SK-N-MC (cell line): Measurements from ENCODE around the gene CNIH2.

ENCODE experiments used
- EZH2 ChIP-seq: fragments of 200-600 bp; sonication (generic); IDR thresholded peaks from one replicate; pipeline ENCODE4 v1.6.1; 2017; ENCODE audit warnings: antibody characterized with exemption
- FOXP2 ChIP-seq: optimal IDR thresholded peaks from 2 replicates; pipeline ENCODE3; 2011; ENCODE audit warnings: mild to moderate bottlenecking, moderate library complexity; ENCODE audit not compliant: insufficient read depth; ENCODE audit errors: extremely low read length, control extremely low read depth
- POLR2AphosphoS5 ChIP-seq: IDR thresholded peaks from 2 replicates; pipeline ENCODE4 v1.6.1; 2012; ENCODE audit warnings: mild to moderate bottlenecking, low read depth, low read length, borderline replicate concordance

GRCh38 chr11:66288671-66289547 lies 10.9 kb downstream of the CNIH2 start, which contains the start of gene YIF1A:
- TF ChIP-seq EZH2 (no peak), POLR2AphosphoS5 (peak; percentile 83; the same call in 1 of the 2 replicates), FOXP2 (peak; percentile 76)
